Right cardiac atrium (tissue), 5 donors: ENCODE measurements around the gene TK1. TPM values are rescaled to one million over a fixed set of nuclear protein-coding genes. Genes with fewer than 3 reads are reported as not detected.

ENCODE experiments used
- ATAC-seq, 2 donors: fragments of 200-7000 bp; cut with Tn5 transposase; one replicate each; pipeline versions ENCODE4 v1.8.0 to v1.9.1; 2020; ENCODE audit warnings: moderate library complexity in 2 of 2, mild to moderate bottlenecking in 1 of 2
- DNase-seq, 3 donors: peaks; one replicate each; pipeline ENCODE4 v3.0.0-alpha.2; 2020
- H3K27ac ChIP-seq: one replicate; pipeline ENCODE4 v1.5.1; 2013; ENCODE audit warnings: mild to moderate bottlenecking, low read length, control low read depth, moderate library complexity
- H3K27me3 ChIP-seq: one replicate; pipeline ENCODE4 v1.6.1; 2013; ENCODE audit not compliant: control insufficient read depth, insufficient read depth
- H3K4me1 ChIP-seq: one replicate; pipeline ENCODE4 v1.6.1; 2013; ENCODE audit warnings: low read length; ENCODE audit not compliant: control insufficient read depth, insufficient read depth
- H3K4me3 ChIP-seq: one replicate; pipeline ENCODE4 v1.5.1; 2013; ENCODE audit warnings: low read length, control low read depth
- H3K9me3 ChIP-seq: one replicate; pipeline ENCODE4 v1.6.1; 2013; ENCODE audit warnings: low read length; ENCODE audit not compliant: control insufficient read depth
- WGBS: extraction: QIAGEN DNeasy Blood & Tissue Kit; methylation state at CpG from one replicate; pipeline ENCODE4 v1.1.7; 2013; 5-methylcytosine and 5-hydroxymethylcytosine counted together
- intact Hi-C, 4 donors: fragments of 100-400 bp; cut with DNase I; formaldehyde crosslinking; loops; one replicate each; pipeline versions ENCODE4 v1.11.0 to v1.14.0; 2022 to 2023
- polyA plus RNA-seq: library from polyadenylated mRNA; stranded (reverse); fragments of 200-250 nt; gene quantifications from one replicate; pipeline ENCODE4 v1.2.3, GENCODE V29; 2013
- total RNA-seq, 4 donors: library from RNA; stranded (reverse); fragmentation: NEBNext Ultra II Directional; extraction: Animal tissue kit (Norgen Biotek cat#: 25700); gene quantifications; one replicate each; pipeline ENCODE4 v1.2.1, GENCODE V29; 2021
- donor health status: healthy with polysubstance abuse.
- donor health status: DM: no; HTN: yes; CAD: no.
- donor health status: DM: no; HTN: no; CAD: no.
- donor health status: DM: no; HTN: yes; CAD: no; lungs with severe emphysema.
- donor health status: DM: yes; HTN: yes; CAD: no.

The TK1 gene
- total and polyA plus RNA-seq, 5 donors: 0.51 to 5.2 (median 1.2) TPM

GRCh38 chr17:78130437-78131101 lies 56.3 kb downstream of the TK1 start, which contains the start of gene TMC8:
Gene TMC8, plus strand, starts transcription at chr17:78130771. Its CDS starts 818 bp downstream, at chr17:78131589.
- Histone ChIP-seq H3K4me1 (peaks cover 4% of the 10 kb centered on the region), H3K4me3 (peak within 1 kb of the TSS; percentile 7), H3K9me3 (no peaks in the 10 kb centered on the region), H3K27ac (no peak within 1 kb of the TSS), H3K27me3 (no peaks in the 10 kb centered on the region)
- ATAC-seq: peak in 1 of 2 donors; percentile 1
- intact Hi-C loops: loop anchor here in 1 of 4 donors (5.0 kb wide), 1 partner anchor 42 kb away; no protein-coding TSS in a partner anchor
- 70% methylated on average over 10 of the region's 10 CpGs for WGBS
- peak in 2 of 3 donors; percentile 70 to 78 for DNase-seq

GRCh38 chr17:78130090-78130436 lies 56.8 kb downstream of the TK1 start:
- 45% methylated on average over 5 of the region's 5 CpGs for WGBS

GRCh38 chr17:78129351-78130089 lies 57.3 kb downstream of the TK1 start:
- peak in 1 of 3 donors; percentile 65 for DNase-seq
- Histone ChIP-seq H3K27ac (no peak overlapping the region), H3K4me3 (no peak overlapping the region), H3K27me3 (no peaks in the 10 kb centered on the region), H3K9me3 (no peaks in the 10 kb centered on the region), H3K4me1 (peaks cover 4% of the 10 kb centered on the region)
- intact Hi-C loops: loop anchor here in 1 of 4 donors (5.0 kb wide), 1 partner anchor 43 kb away; no protein-coding TSS in a partner anchor
- ATAC-seq: no peak
- WGBS: 85% methylated on average over 4 of the region's 4 CpGs

More at GRCh38 chr17:78130090-78130436, 56.8 kb downstream of the TK1 start:
- H3K4me3 ChIP-seq: no peak overlapping the region
- DNase-seq (no peak), ATAC-seq (no peak)
- H3K9me3 ChIP-seq: no peaks in the 10 kb centered on the region
- H3K27ac ChIP-seq: no peak overlapping the region
- intact Hi-C loops: loop anchor here in 1 of 4 donors (5.0 kb wide), 1 partner anchor 42 kb away; no protein-coding TSS in a partner anchor
- peaks cover 4% of the 10 kb centered on the region for H3K4me1 ChIP-seq
- H3K27me3 ChIP-seq: no peaks in the 10 kb centered on the region

GRCh38 chr17:78128551-78129350 lies 58.1 kb downstream of the TK1 start, which contains the start of gene TMC6:
Gene TMC6, minus strand, starts transcription at chr17:78128755. Its CDS starts 1,923 bp downstream, at chr17:78126832.
- ATAC-seq (peak; percentile 37 to 40), DNase-seq (peak; percentile 57 to 88 (median 84))
- no peaks in the 10 kb centered on the region for H3K9me3 ChIP-seq
- H3K4me1 ChIP-seq: peaks cover 4% of the 10 kb centered on the region
- peak within 1 kb of the TSS; percentile 87 for H3K27ac ChIP-seq
- H3K27me3 ChIP-seq: no peaks in the 10 kb centered on the region
- WGBS: 3% methylated on average over 48 of the region's 54 CpGs
- peak within 1 kb of the TSS; percentile 81 for H3K4me3 ChIP-seq
- intact Hi-C loops: no loop called here

GRCh38 chr17:78127888-78128550 lies 58.8 kb downstream of the TK1 start:
- peaks cover 4% of the 10 kb centered on the region for H3K4me1 ChIP-seq
- no peaks in the 10 kb centered on the region for H3K9me3 ChIP-seq
- 4% methylated on average over 39 of the region's 39 CpGs for WGBS
- peak overlapping the region; percentile 87 for H3K27ac ChIP-seq
- intact Hi-C loops: no loop called here
- DNase-seq: peak; percentile 46 to 82 (median 69)
- peak overlapping the region; percentile 81 for H3K4me3 ChIP-seq
- peak; percentile 9 to 26 for ATAC-seq
- no peaks in the 10 kb centered on the region for H3K27me3 ChIP-seq

- peak overlapping the region; percentile 87 for H3K27ac ChIP-seq
- ATAC-seq (peak; percentile 54 to 67), DNase-seq (peak; percentile 84 to 93 (median 92))
- intact Hi-C loops: no loop called here
- 18% methylated on average over 25 of the region's 25 CpGs for WGBS
- H3K4me1 ChIP-seq: peaks cover 4% of the 10 kb centered on the region
- H3K9me3 ChIP-seq: no peaks in the 10 kb centered on the region
- no peaks in the 10 kb centered on the region for H3K27me3 ChIP-seq
- peak overlapping the region; percentile 81 for H3K4me3 ChIP-seq
Measured at GRCh38 chr17:78127239-78127887, 59.5 kb downstream of the TK1 start.

GRCh38 chr17:78126895-78127238 lies 60.0 kb downstream of the TK1 start:
- Histone ChIP-seq H3K4me1 (peaks cover 4% of the 10 kb centered on the region), H3K9me3 (no peaks in the 10 kb centered on the region), H3K4me3 (no peak overlapping the region), H3K27me3 (no peaks in the 10 kb centered on the region), H3K27ac (peak overlapping the region; percentile 87)
- DNase-seq (peak in 2 of 3 donors; percentile 59 to 64), ATAC-seq (peak in 1 of 2 donors; percentile 0)
- WGBS: 64% methylated on average over 6 of the region's 6 CpGs
- intact Hi-C loops: no loop called here

- Histone ChIP-seq H3K4me1 (peaks cover 4% of the 10 kb centered on the region), H3K27ac (peak overlapping the region; percentile 87), H3K27me3 (no peaks in the 10 kb centered on the region), H3K4me3 (no peak overlapping the region), H3K9me3 (no peaks in the 10 kb centered on the region)
- 49% methylated on average over 25 of the region's 25 CpGs for WGBS
- DNase-seq (peak; percentile 60 to 89 (median 79)), ATAC-seq (peak in 1 of 2 donors; percentile 1)
- intact Hi-C loops: no loop called here
Measured at GRCh38 chr17:78125976-78126894, 60.6 kb downstream of the TK1 start.

- Histone ChIP-seq H3K4me3 (no peak overlapping the region), H3K9me3 (no peaks in the 10 kb centered on the region), H3K4me1 (peaks cover 4% of the 10 kb centered on the region), H3K27me3 (no peaks in the 10 kb centered on the region), H3K27ac (peak overlapping the region; percentile 35)
- ATAC-seq: no peak
- WGBS: 71% methylated on average over 39 of the region's 39 CpGs
- peak in 1 of 3 donors; percentile 72 for DNase-seq
- intact Hi-C loops: no loop called here
Measured at GRCh38 chr17:78125138-78125913, 61.5 kb downstream of the TK1 start.
